BLaER1 treated with 17β-estradiol and CSF1 and Interleukin-3, amounts not matched to agents 10 nM and 100 nM (cell line): ENCODE measurements around the gene CCNI.
A peak's percentile ranks its signal among the peaks of the same experiment; 100 is the strongest.

ENCODE experiments used
- H3K27ac ChIP-seq, 11 experiments: shearing (Covaris generic); formaldehyde crosslinking; 2 replicates each; pipeline ENCODE4 v1.8.1; 2022
- H3K27me3 ChIP-seq, 11 experiments: shearing (Covaris generic); formaldehyde crosslinking; 2 replicates each; pipeline ENCODE4 v1.8.1; 2022
- H3K36me3 ChIP-seq, 11 experiments: shearing (Covaris generic); formaldehyde crosslinking; 2 replicates each; pipeline ENCODE4 v1.8.1; 2022
- H3K4me1 ChIP-seq, 10 experiments: shearing (Covaris generic); formaldehyde crosslinking; 2 replicates each; pipeline ENCODE4 v1.8.1; 2022
- H3K4me2 ChIP-seq, 11 experiments: shearing (Covaris generic); formaldehyde crosslinking; 2 replicates each; pipeline ENCODE4 v1.8.1; 2022
- H3K4me3 ChIP-seq, 10 experiments: shearing (Covaris generic); formaldehyde crosslinking; 2 replicates each; pipeline ENCODE4 v1.8.1; 2022
- H3K9ac ChIP-seq, 11 experiments: shearing (Covaris generic); formaldehyde crosslinking; 2 replicates each; pipeline ENCODE4 v1.8.1; 2022
- H3K9me3 ChIP-seq, 11 experiments: shearing (Covaris generic); formaldehyde crosslinking; replicated peaks in 1 of 11; 2 replicates each; pipeline ENCODE4 v1.8.1; 2022
- H4K20me1 ChIP-seq, 11 experiments: shearing (Covaris generic); formaldehyde crosslinking; 2 replicates each; pipeline ENCODE4 v1.8.1; 2022
- Cebpa-rat ChIP-seq, 11 experiments: shearing (Covaris generic); IDR thresholded peaks; 2 replicates each; pipeline ENCODE4 v1.8.1; 2022

The CCNI gene, protein sequence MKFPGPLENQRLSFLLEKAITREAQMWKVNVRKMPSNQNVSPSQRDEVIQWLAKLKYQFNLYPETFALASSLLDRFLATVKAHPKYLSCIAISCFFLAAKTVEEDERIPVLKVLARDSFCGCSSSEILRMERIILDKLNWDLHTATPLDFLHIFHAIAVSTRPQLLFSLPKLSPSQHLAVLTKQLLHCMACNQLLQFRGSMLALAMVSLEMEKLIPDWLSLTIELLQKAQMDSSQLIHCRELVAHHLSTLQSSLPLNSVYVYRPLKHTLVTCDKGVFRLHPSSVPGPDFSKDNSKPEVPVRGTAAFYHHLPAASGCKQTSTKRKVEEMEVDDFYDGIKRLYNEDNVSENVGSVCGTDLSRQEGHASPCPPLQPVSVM

GRCh38 chr4:77075869-77076799, at the start of gene CCNI:
CCNI (minus strand) TSS chr4:77075989; CDS start chr4:77066362, 9,627 bp downstream.
- Histone ChIP-seq H3K4me1 (peaks cover 48 to 65% (median 54%) of the 10 kb centered on the region in 10 experiments), H3K4me2 (peak within 1 kb of the TSS; percentile 85 to 98 (median 95)), H4K20me1 (peaks cover 36 to 41% (median 40%) of the 10 kb centered on the region in 11 experiments), H3K27ac (peak within 1 kb of the TSS; percentile 93 to 100 (median 99)), H3K4me3 (peak within 1 kb of the TSS; percentile 57 to 83 (median 78)), H3K36me3 (peaks cover 0 to 21% (median 3%) of the 10 kb centered on the region in 11 experiments; a peak in 8 of 22 replicates), H3K9me3 (no peaks in the 10 kb centered on the region), H3K9ac (peak within 1 kb of the TSS; percentile 90 to 99 (median 98)), H3K27me3 (no peaks in the 10 kb centered on the region)
- TF ChIP-seq Cebpa-rat (IDR thresholded peaks at IDR 0.05), result no peak

- H3K4me2 ChIP-seq, result peak overlapping the region in 2 of 11 experiments; percentile 43; a peak in 3 of 22 replicates
- H3K27ac ChIP-seq, result no peak overlapping the region; a peak in 1 of 22 replicates
- no peaks in the 10 kb centered on the region for H4K20me1 ChIP-seq
- no peak overlapping the region for H3K4me3 ChIP-seq
- no peak for TF ChIP-seq Cebpa-rat (IDR thresholded peaks at IDR 0.05)
- peaks cover 0 to 26% (median 11%) of the 10 kb centered on the region in 11 experiments; a peak in 14 of 22 replicates for H3K9me3 ChIP-seq
- H3K27me3 ChIP-seq, result no peaks in the 10 kb centered on the region
- H3K36me3 ChIP-seq, result no peaks in the 10 kb centered on the region
- no peak overlapping the region for H3K9ac ChIP-seq
- H3K4me1 ChIP-seq, result peaks cover 14 to 62% (median 30%) of the 10 kb centered on the region in 10 experiments
These were observed 48.8 kb upstream of the CCNI start for GRCh38 chr4:77124576-77124975.

DNA sequence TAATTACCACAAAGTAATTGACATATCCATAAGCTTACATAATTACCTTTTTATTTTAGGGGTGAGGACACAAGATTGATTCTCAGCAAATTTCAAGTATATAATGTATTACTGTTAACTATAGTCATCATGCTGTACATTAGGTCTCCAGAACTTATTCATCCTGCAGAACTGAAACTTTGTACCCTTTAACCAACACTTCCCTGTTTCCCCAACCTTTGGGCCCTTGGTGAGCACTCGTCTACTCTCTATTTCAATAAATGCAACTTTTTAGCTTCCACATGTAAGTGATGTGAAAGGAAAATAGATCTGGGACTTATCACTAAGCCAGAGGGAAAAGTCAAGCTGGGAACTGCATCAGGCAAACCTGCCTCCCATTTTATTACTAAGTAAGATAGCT, 47.6 kb upstream of the CCNI start:
- no peaks in the 10 kb centered on the region for H3K27me3 ChIP-seq
- H3K9me3 ChIP-seq, result peaks cover 0 to 21% (median 8%) of the 10 kb centered on the region in 11 experiments; a peak in 8 of 22 replicates
- no peak overlapping the region for H3K4me3 ChIP-seq
- H3K4me2 ChIP-seq, result peak overlapping the region in 4 of 11 experiments; percentile 1 to 43 (median 26); a peak in 4 of 22 replicates
- no peaks in the 10 kb centered on the region for H4K20me1 ChIP-seq
- no peak overlapping the region for H3K27ac ChIP-seq
- H3K9ac ChIP-seq, result no peak overlapping the region
- peaks cover 14 to 54% (median 30%) of the 10 kb centered on the region in 10 experiments for H3K4me1 ChIP-seq
- no peaks in the 10 kb centered on the region for H3K36me3 ChIP-seq
- TF ChIP-seq Cebpa-rat (IDR thresholded peaks at IDR 0.05), result no peak

DNA sequence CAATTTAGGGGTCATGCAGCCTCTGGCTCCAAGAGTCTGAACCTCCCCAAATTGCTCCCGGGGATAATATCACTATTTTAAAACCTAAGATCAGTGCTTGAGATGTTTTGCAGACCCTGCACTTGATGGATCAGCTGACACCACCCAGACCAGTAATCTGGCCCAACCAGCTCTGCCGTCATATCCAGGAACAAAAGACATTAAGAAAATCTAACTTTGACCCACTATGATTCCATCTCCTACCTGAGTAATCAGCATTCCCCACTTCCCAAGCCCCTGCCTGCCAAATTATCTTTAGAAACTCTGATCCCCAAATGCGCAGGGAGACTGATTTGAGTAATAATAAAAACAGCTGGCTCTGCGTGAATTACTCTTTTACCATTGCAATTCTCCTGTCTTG, 46.9 kb upstream of the CCNI start:
- H3K4me2 ChIP-seq, result no peak overlapping the region
- no peak overlapping the region for H3K9ac ChIP-seq
- H3K27me3 ChIP-seq, result no peaks in the 10 kb centered on the region
- no peak overlapping the region for H3K27ac ChIP-seq
- peaks cover 9 to 46% (median 23%) of the 10 kb centered on the region in 10 experiments for H3K4me1 ChIP-seq
- no peaks in the 10 kb centered on the region for H3K36me3 ChIP-seq
- TF ChIP-seq Cebpa-rat (IDR thresholded peaks at IDR 0.05), result no peak
- H3K9me3 ChIP-seq, result peaks cover 0 to 21% (median 7%) of the 10 kb centered on the region in 11 experiments; a peak in 12 of 22 replicates
- no peaks in the 10 kb centered on the region for H4K20me1 ChIP-seq
- no peak overlapping the region for H3K4me3 ChIP-seq

DNA sequence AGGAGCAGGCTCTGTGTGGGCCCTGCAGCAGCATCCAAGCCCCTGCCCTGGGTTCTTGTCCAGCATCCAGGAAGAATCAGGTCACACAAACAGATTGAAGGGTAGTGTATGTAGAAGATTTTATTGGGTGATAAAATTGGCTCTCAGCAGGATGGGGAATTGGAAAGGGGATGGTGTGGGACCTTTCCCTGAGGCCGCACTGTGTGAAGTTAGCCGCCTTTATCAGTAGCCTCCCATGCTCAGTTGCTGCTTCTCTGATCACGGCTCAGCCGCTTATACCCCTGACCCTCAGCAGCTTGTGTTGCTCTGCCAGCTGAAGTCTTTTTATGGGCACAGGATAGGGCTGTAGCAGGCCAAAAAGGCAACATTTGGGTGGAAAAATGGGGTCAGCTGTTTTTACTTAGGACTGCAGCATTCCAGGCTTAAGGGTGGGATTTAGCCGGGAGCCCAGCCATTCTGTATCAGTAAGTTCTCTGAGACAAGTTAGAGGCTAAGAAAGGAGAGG, 46.0 kb upstream of the CCNI start:
- Histone ChIP-seq H3K36me3 (no peaks in the 10 kb centered on the region), H3K4me3 (no peak overlapping the region), H3K4me2 (no peak overlapping the region), H3K27ac (no peak overlapping the region), H3K9ac (no peak overlapping the region), H3K27me3 (no peaks in the 10 kb centered on the region), H4K20me1 (no peaks in the 10 kb centered on the region), H3K9me3 (peaks cover 0 to 21% (median 7%) of the 10 kb centered on the region in 11 experiments; a peak in 8 of 22 replicates), H3K4me1 (peaks cover under 1 to 40% (median 14%) of the 10 kb centered on the region in 10 experiments; a peak in 16 of 20 replicates)
- TF ChIP-seq Cebpa-rat (IDR thresholded peaks at IDR 0.05), result no peak

DNA sequence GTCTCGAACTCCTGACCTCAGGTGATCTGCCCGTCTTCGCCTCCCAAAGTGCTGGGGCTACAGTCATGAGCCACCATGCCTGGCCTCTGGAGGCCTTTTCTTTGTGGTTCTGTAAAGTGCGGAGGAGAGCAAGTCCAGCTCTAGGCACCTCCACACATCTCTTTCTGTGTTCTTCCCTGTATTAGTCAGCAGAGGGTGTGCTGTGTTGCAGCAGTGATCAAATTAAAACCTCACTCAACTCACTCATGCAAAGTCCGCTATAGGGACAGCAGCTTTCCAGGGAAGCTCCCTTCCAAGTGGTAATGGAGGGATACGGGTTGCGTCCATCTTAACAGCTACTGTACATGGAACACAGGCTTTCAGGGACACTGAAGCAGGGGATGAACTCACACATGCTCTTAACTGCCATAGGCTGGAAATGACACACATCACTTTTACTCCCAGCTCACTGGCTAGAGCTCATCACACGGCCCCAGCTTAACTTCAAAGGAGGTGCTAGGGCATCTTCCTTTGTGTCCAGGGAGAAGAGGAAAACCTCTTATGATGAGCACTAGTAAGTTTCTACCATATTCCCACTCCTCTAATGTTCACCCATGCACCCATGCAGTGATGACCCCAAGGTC, 45.2 kb upstream of the CCNI start:
- TF ChIP-seq Cebpa-rat (IDR thresholded peaks at IDR 0.05), result no peak
- H3K36me3 ChIP-seq, result no peaks in the 10 kb centered on the region
- no peak overlapping the region for H3K4me2 ChIP-seq
- peaks cover 0 to 15% (median 6%) of the 10 kb centered on the region in 11 experiments; a peak in 8 of 22 replicates for H3K9me3 ChIP-seq
- no peak overlapping the region for H3K4me3 ChIP-seq
- no peaks in the 10 kb centered on the region for H4K20me1 ChIP-seq
- no peak overlapping the region for H3K27ac ChIP-seq
- peaks cover 0 to 32% (median 6%) of the 10 kb centered on the region in 10 experiments; a peak in 13 of 20 replicates for H3K4me1 ChIP-seq
- H3K9ac ChIP-seq, result no peak overlapping the region
- no peaks in the 10 kb centered on the region for H3K27me3 ChIP-seq

- Histone ChIP-seq H3K4me2 (no peak overlapping the region), H3K4me3 (no peak overlapping the region), H4K20me1 (no peaks in the 10 kb centered on the region), H3K9ac (no peak overlapping the region), H3K36me3 (no peaks in the 10 kb centered on the region), H3K9me3 (peaks cover 0 to 14% (median 6%) of the 10 kb centered on the region in 11 experiments; a peak in 6 of 22 replicates), H3K27ac (no peak overlapping the region), H3K27me3 (no peaks in the 10 kb centered on the region), H3K4me1 (no peaks in the 10 kb centered on the region)
- TF ChIP-seq Cebpa-rat (IDR thresholded peaks at IDR 0.05), result no peak
These were observed 41.9 kb upstream of the CCNI start for GRCh38 chr4:77117721-77118120.

DNA sequence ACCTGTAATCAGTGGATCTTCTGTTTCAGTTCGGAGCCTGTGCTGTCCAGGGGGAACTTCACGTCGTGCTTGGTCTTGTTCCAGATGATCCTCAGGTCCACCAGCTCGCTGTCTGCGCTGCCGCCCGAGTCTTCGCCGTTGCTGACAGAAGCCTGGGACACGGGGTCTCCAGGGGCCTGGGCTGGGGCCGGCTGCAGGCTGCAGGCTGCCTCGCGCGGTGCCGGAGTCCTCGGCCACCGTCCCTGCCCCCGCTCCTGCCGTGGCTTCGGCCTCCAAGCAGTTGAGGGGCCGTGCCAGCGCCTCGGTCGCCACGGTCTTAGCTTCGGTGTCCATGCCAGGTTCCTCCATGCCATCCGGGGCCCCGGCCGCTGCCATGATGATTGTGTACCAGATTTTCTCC, 37.3 kb upstream of the CCNI start:
- TF ChIP-seq Cebpa-rat (IDR thresholded peaks at IDR 0.05), result no peak
- H3K27ac ChIP-seq, result no peak overlapping the region
- H3K36me3 ChIP-seq, result no peaks in the 10 kb centered on the region
- H3K4me2 ChIP-seq, result no peak overlapping the region
- H3K4me3 ChIP-seq, result no peak overlapping the region
- H3K9me3 ChIP-seq, result peaks cover 0 to 11% (median 0%) of the 10 kb centered on the region in 11 experiments; a peak in 5 of 22 replicates
- H3K4me1 ChIP-seq, result no peaks in the 10 kb centered on the region
- no peaks in the 10 kb centered on the region for H4K20me1 ChIP-seq
- H3K9ac ChIP-seq, result no peak overlapping the region
- no peaks in the 10 kb centered on the region for H3K27me3 ChIP-seq
